ENCODE measurements around the gene PGLYRP1.

Gene PGLYRP1

GRCh38 chr19:46022431-46023310 lies at the start of gene PGLYRP1:
PGLYRP1 (minus strand) TSS chr19:46023053; CDS start chr19:46023021, 32 bp downstream.
- DNase-seq = no peak

- DNase-seq = no peak
Observed at GRCh38 chr19:46069806-46070341, 47.0 kb upstream of the PGLYRP1 start.

GRCh38 chr19:46068345-46069258 lies 45.7 kb upstream of the PGLYRP1 start:
- no peak for DNase-seq

GRCh38 chr19:46067691-46068090 lies 44.8 kb upstream of the PGLYRP1 start:
- DNase-seq = no peak

GRCh38 chr19:46066471-46066870 lies 43.6 kb upstream of the PGLYRP1 start:
- no peak for DNase-seq

- DNase-seq = no peak
Observed at GRCh38 chr19:46065486-46066071, 42.7 kb upstream of the PGLYRP1 start.

GRCh38 chr19:46063201-46063600 lies 40.3 kb upstream of the PGLYRP1 start:
- DNase-seq = no peak

- DNase-seq = no peak
Observed at GRCh38 chr19:46060012-46060411, 37.2 kb upstream of the PGLYRP1 start.

GRCh38 chr19:46058778-46059177 lies 35.9 kb upstream of the PGLYRP1 start:
- no peak for DNase-seq

GRCh38 chr19:46056536-46056935 lies 33.7 kb upstream of the PGLYRP1 start:
- DNase-seq = no peak

GRCh38 chr19:46052896-46053295 lies 30.0 kb upstream of the PGLYRP1 start:
- no peak for DNase-seq

- DNase-seq = no peak
Observed at GRCh38 chr19:46049597-46049996, 26.7 kb upstream of the PGLYRP1 start.

- no peak for DNase-seq
Observed at GRCh38 chr19:46043519-46043918, 20.7 kb upstream of the PGLYRP1 start.

GRCh38 chr19:46042252-46042883 lies 19.5 kb upstream of the PGLYRP1 start:
- no peak for DNase-seq

- DNase-seq = no peak
Observed at GRCh38 chr19:46040952-46041500, 18.2 kb upstream of the PGLYRP1 start, which contains the start of gene IGFL4. IGFL4 (minus strand) TSS chr19:46041002; CDS start chr19:46040962, 40 bp downstream.

- DNase-seq = no peak
Observed at GRCh38 chr19:46040125-46040524, 17.3 kb upstream of the PGLYRP1 start.

GRCh38 chr19:46036744-46037128 lies 13.9 kb upstream of the PGLYRP1 start:
- DNase-seq = no peak

GRCh38 chr19:46035986-46036743 lies 13.3 kb upstream of the PGLYRP1 start:
- DNase-seq = no peak

- DNase-seq = no peak
Observed at GRCh38 chr19:46035546-46035945, 12.7 kb upstream of the PGLYRP1 start.

- DNase-seq = no peak
Observed at GRCh38 chr19:46033401-46033800, 10.5 kb upstream of the PGLYRP1 start.

GRCh38 chr19:46032597-46033025 lies 9.8 kb upstream of the PGLYRP1 start:
- DNase-seq = no peak
